Thyroid gland (tissue), 4 donors: ENCODE results near the gene NIFK. TPM values are rescaled to one million over a fixed set of nuclear protein-coding genes. Genes with fewer than 3 reads are reported as not detected.

Experiments
- DNase-seq, 2 donors: peaks; one replicate each; pipeline ENCODE4 v3.0.0-alpha.2; 2019
- H3K27ac ChIP-seq, 3 donors: fragments of 200-600 bp; sonication (generic); 1 replicate in 2 of 3; 2 replicates in 1 of 3; pipeline ENCODE4 v1.5.1; 2016 to 2019; ENCODE audit warnings: mild to moderate bottlenecking in 1 of 3, moderate library complexity in 1 of 3
- H3K27me3 ChIP-seq: fragments of 200-600 bp; sonication (generic); one replicate; pipeline ENCODE4 v1.5.1; 2019
- H3K36me3 ChIP-seq, 2 donors: fragments of 200-600 bp; sonication (generic); one replicate each; pipeline ENCODE4 v1.5.1; 2016 to 2019
- H3K4me1 ChIP-seq, 2 donors: fragments of 200-600 bp; sonication (generic); one replicate each; pipeline ENCODE4 v1.5.1; 2017 to 2019
- H3K4me3 ChIP-seq, 3 donors: fragments of 200-600 bp; sonication (generic); replicated peaks in 1 of 3; 1 replicate in 2 of 3; 2 replicates in 1 of 3; pipeline ENCODE4 v1.5.1; 2016; ENCODE audit warnings: mild to moderate bottlenecking in 1 of 3
- H3K9me3 ChIP-seq: fragments of 200-600 bp; sonication (generic); one replicate; pipeline ENCODE4 v1.5.1; 2017
- POLR2A ChIP-seq, 2 donors: fragments of 450-650 bp; IDR thresholded peaks; one replicate each; pipeline ENCODE4 v1.6.1; 2017; ENCODE audit warnings: antibody characterized with exemption in 2 of 2, mild to moderate bottlenecking in 2 of 2, moderate library complexity in 1 of 2
- WGBS, 2 donors: methylation state at CpG; one replicate each; pipeline ENCODE4 v1.1.5; 2017; 5-methylcytosine and 5-hydroxymethylcytosine counted together
- intact Hi-C: fragments of 100-400 bp; cut with DNase I; formaldehyde crosslinking; loops from one replicate; pipeline ENCODE4 v1.15.1; 2023
- total RNA-seq, 4 donors: library from RNA; depleted of rRNA; stranded (reverse); fragments of >200 nt; gene quantifications; one replicate each; pipeline ENCODE4 v1.2.3, GENCODE V29; 2016
- TF ChIP-seq, protein P1 (sequence below), 6 experiments: fragments of 200-600 bp in 3 of 6; fragments of 450-650 bp in 3 of 6; sonication (generic) in 3 of 6; IDR thresholded peaks; one replicate each; pipeline ENCODE4 v1.5.1; 2016 to 2019; ENCODE audit warnings: antibody characterized with exemption in 6 of 6, mild to moderate bottlenecking in 2 of 6, inconsistent platforms in 1 of 6, moderate library complexity in 1 of 6

Gene NIFK
- total RNA-seq, 4 donors from 2014 or later = 19.1 to 72.2 (median 35.4) TPM

DNA sequence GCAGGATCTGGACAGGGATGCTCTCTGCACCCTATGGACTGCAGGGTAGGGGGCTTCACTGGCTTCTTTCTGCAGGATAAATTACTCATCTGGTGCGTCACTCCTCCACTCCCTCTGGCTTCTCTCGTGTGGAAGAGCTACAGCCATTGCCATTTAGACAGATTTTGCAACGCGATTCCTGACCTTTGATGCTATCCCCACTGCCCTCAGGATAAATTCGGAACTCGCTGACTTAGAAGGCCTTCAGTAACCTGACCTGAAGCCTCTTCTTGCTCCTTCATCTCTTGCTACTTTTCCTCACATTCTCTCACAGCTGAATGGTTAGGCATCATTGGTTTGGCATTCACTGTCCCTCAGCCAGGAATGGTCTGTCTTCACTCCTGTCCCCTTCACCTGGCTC lies 5.3 kb downstream of the NIFK start:
- Histone ChIP-seq H3K36me3 (peaks cover 32 to 44% of the 10 kb centered on the region in 2 donors), H3K27me3 (no peaks in the 10 kb centered on the region), H3K9me3 (no peaks in the 10 kb centered on the region), H3K4me1 (peaks cover 4 to 5% of the 10 kb centered on the region in 2 donors), H3K27ac (no peak overlapping the region), H3K4me3 (no peak overlapping the region)
- TF ChIP-seq, protein P1, sequence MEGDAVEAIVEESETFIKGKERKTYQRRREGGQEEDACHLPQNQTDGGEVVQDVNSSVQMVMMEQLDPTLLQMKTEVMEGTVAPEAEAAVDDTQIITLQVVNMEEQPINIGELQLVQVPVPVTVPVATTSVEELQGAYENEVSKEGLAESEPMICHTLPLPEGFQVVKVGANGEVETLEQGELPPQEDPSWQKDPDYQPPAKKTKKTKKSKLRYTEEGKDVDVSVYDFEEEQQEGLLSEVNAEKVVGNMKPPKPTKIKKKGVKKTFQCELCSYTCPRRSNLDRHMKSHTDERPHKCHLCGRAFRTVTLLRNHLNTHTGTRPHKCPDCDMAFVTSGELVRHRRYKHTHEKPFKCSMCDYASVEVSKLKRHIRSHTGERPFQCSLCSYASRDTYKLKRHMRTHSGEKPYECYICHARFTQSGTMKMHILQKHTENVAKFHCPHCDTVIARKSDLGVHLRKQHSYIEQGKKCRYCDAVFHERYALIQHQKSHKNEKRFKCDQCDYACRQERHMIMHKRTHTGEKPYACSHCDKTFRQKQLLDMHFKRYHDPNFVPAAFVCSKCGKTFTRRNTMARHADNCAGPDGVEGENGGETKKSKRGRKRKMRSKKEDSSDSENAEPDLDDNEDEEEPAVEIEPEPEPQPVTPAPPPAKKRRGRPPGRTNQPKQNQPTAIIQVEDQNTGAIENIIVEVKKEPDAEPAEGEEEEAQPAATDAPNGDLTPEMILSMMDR (IDR thresholded peaks at IDR 0.05) = no peak
- no peak for TF ChIP-seq POLR2A (IDR thresholded peaks at IDR 0.05)
- intact Hi-C loops = no loop called here
- WGBS, 2 donors = 92 to 96% methylated on average over 6 of the region's 6 CpGs
- no peak for DNase-seq

DNA sequence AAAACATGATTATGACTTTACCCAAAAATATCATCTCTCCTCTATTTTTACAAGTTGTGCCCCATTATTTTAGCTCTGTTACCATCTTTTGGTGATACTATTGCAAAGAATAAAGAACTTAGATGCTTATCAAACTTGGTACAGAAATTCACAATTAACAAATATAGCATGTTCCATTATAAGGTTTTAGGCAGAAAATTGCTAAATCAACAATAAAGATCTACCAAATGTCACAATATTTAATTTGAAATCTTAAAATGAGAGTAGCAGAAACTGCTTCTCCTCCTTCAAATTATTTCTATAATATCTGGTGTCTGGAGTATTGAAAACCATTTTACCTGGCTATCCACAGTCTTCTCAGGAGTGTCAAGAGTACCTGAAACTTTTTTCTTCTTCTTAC lies 8.7 kb downstream of the NIFK start:
- DNase-seq = no peak
- Histone ChIP-seq H3K4me1 (no peaks in the 10 kb centered on the region), H3K27ac (no peak overlapping the region), H3K9me3 (no peaks in the 10 kb centered on the region), H3K4me3 (no peak overlapping the region), H3K27me3 (no peaks in the 10 kb centered on the region), H3K36me3 (peaks cover 32 to 40% of the 10 kb centered on the region in 2 donors)
- TF ChIP-seq, protein P1 (IDR thresholded peaks at IDR 0.05) = no peak
- TF ChIP-seq POLR2A (IDR thresholded peaks at IDR 0.05) = no peak
- intact Hi-C loops = no loop called here

DNA sequence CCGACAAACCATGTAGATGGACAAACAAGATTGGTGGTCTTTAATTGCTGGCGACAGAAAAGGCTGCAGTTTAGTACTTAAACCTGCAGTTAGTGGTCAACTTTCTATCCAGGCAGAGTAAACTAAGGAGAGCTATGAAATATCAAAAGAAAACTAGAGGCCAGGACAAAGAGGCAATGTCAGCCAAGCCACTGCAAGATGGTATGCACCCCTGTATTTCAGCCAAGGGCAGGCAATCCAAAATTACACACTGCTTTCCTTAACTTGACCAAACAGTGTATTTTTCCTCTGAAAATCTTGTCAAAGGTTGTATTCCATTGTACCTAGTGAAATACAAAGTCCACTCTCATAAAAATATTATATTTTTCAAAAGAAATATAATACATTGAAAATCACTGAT lies 9.3 kb downstream of the NIFK start:
- H3K36me3 ChIP-seq = peaks cover 32 to 40% of the 10 kb centered on the region in 2 donors
- 96 to 98% methylated on average over 2 of the region's 2 CpGs for WGBS, 2 donors
- intact Hi-C loops = no loop called here

DNA sequence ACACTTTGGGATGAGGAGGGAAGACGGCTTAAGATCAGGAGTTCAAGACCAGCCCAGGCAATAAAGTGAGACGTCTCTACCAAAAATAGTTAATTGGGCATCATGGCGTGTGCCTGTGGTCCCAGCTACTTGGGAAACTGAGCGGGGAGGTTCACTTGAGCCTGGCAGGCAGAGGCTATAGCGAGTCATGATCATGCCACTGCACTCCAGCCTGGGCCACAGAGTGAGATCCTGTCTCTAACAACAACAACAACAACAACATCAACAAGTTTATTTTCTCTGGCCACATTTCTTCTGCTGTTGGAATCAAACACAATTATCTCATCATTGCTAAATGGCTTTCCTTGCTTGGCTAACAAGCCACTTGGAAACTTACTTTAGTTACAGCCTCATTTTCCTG lies 13.4 kb downstream of the NIFK start:
- H3K27me3 ChIP-seq = no peaks in the 10 kb centered on the region
- intact Hi-C loops = loop anchor here (5.0 kb wide), 1 partner anchor 196 kb away; no protein-coding TSS in a partner anchor
- H3K4me3 ChIP-seq = no peak overlapping the region
- no peak overlapping the region for H3K27ac ChIP-seq
- no peak for DNase-seq
- no peak for TF ChIP-seq POLR2A (IDR thresholded peaks at IDR 0.05)
- TF ChIP-seq, protein P1 (IDR thresholded peaks at IDR 0.05) = no peak
- no peaks in the 10 kb centered on the region for H3K4me1 ChIP-seq
- peaks cover 13 to 18% of the 10 kb centered on the region in 2 donors for H3K36me3 ChIP-seq
- WGBS, 2 donors = 81 to 92% methylated on average over 5 of the region's 5 CpGs
- no peaks in the 10 kb centered on the region for H3K9me3 ChIP-seq

More for the DNA sequence above, 9.3 kb downstream of the NIFK start:
- Histone ChIP-seq H3K4me3 (no peak overlapping the region), H3K27ac (no peak overlapping the region), H3K9me3 (no peaks in the 10 kb centered on the region), H3K27me3 (no peaks in the 10 kb centered on the region), H3K4me1 (no peaks in the 10 kb centered on the region)
- TF ChIP-seq, protein P1 (IDR thresholded peaks at IDR 0.05) = no peak
- no peak for TF ChIP-seq POLR2A (IDR thresholded peaks at IDR 0.05)
- no peak for DNase-seq

DNA sequence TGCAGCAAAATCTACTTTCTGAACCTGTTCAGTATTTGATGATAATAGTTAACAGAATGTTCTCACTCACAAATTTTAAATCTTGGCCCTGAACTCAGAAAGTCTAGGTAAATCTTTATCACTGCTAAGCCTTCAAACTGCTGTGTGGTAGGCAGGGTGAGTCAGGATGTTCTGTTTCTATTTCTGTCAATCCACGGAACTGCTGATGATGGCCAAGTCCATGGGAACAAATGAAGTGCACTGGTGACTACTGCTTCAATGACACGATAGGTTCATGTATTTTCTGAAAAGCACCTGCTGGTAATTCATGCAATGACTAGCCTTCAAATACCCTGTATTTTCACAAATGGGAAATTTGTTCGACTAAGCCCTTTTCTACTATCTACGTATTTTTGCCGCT lies 14.2 kb downstream of the NIFK start:
- peaks cover 5 to 11% of the 10 kb centered on the region in 2 donors for H3K36me3 ChIP-seq
- H3K4me1 ChIP-seq = no peaks in the 10 kb centered on the region
- intact Hi-C loops = loop anchor here (5.0 kb wide), 1 partner anchor 195 kb away; no protein-coding TSS in a partner anchor
- H3K4me3 ChIP-seq = no peak overlapping the region
- no peaks in the 10 kb centered on the region for H3K27me3 ChIP-seq
- 78 to 81% methylated on average over 5 of the region's 5 CpGs for WGBS, 2 donors
- H3K9me3 ChIP-seq = no peaks in the 10 kb centered on the region
- H3K27ac ChIP-seq = no peak overlapping the region
- TF ChIP-seq POLR2A (IDR thresholded peaks at IDR 0.05) = no peak
- TF ChIP-seq, protein P1 (IDR thresholded peaks at IDR 0.05) = no peak
- no peak for DNase-seq
